ENCODE measurements around the gene VWA5A.

GRCh38 chr11:124068601-124069110 lies 46.6 kb upstream of the VWA5A start:
- no peak for TF ChIP-seq ZBTB7A (IDR thresholded peaks at IDR 0.05; ENCODE audit: low read depth)
- no peak for TF ChIP-seq EP300 (IDR thresholded peaks at IDR 0.05; ENCODE audit: borderline replicate concordance)
- TF ChIP-seq TAF1 (IDR thresholded peaks at IDR 0.05; ENCODE audit: low read depth): no peak
- no peak for TF ChIP-seq TEAD4 (IDR thresholded peaks at IDR 0.05)
- no peak for TF ChIP-seq MAX (IDR thresholded peaks at IDR 0.05)
- no peak for TF ChIP-seq YY1 (IDR thresholded peaks at IDR 0.05; ENCODE audit: low read depth)
- TF ChIP-seq EGR1 (IDR thresholded peaks at IDR 0.05): no peak
- no peak for TF ChIP-seq CREB1 (IDR thresholded peaks at IDR 0.05; ENCODE audit: low read depth)
- TF ChIP-seq NFIC (IDR thresholded peaks at IDR 0.05): no peak
- no peak for TF ChIP-seq TCF12 (IDR thresholded peaks at IDR 0.05; ENCODE audit: low read depth)
